Measurements from ENCODE around the gene CTDSPL.

CTDSPL gene

DNA sequence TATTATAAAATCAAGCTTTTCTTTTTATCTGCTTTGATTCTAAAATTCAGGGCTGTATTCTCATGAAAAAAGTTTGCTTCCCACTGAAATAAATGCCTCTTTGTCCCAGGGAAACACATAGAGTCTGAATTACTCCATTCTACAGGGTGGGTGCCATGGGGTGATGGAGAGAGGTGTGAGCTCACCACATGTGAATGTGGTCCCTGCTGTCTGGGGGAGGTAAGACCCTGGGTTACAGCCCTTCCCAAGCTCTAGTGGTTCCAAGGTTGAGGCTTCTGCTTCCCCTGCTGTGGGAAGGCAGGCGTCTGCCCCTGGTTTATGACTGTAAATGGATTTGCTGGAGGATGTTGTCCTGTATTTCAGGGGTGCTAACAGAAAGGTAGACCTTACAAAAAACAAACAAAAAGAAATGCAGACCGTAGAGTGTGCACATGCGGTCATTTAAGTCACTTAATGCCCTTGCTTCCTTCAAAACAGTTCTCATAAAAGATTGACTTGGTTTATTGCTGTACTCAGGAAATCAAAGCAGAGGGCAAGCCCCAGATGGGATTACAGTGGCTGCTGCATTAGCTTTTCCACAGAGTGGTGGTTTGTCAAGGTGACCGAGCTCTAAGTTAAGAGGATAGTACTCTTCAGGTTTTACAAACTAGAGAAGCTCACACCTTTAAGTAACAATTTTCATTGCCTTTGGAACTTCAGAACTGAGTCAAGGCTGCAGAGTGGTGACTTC, 49.2 kb downstream of the CTDSPL start:
- FAIRE-seq (no peak), DNase-seq (ENCODE audit: insufficient read length, low spot score) (no peak)

DNA sequence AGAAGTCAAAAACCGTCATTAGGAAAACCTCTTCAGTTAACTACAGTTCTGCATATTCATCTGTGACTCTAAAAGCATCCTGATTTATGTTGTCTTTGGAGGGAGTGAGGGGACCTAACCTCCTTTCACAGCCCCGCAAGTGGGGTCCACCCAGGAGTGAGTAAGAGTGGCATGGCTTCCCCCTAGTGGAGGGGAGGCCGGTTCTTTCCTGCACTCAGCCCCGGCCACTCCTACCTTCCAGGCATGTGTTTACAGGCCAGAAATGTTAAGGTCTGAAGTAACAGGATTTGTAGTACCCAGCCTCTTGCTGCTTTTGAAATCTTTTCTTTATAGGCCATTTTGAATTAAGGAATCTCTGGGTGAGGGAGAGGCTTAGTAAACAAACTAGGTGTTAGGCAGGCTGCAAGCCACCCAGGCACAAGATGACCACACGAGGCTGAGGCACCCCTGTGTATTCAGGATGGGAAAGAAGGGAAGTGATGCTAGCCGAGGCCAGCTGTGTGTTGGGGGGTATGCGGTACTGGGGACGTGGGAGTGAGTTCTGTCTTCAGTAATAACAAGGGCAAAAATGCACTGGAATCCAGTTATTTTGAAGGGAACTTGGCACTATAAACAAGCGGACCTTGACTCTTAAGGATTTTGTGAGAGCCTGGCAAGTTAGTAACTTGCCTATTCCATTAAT, 50.5 kb downstream of the CTDSPL start:
- FAIRE-seq, result no peak

DNA sequence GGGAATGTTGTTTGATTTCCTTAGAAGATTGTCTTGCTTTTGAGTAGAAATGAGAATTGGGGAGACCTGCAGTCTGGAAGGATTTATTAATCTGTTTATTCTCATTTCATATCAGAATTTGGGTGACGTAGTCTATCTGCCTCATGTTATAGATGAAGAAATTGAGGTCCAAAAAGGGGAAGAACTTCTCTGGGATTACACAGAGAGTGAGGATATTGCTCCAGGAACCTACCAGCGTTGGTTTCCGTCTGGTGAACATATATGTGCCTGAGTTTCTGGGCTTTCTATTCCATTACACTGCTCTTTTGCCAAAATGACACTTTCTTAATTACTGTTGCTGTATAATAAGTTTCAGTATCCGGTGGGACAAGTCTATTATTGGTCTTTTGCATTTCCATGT, 51.8 kb downstream of the CTDSPL start:
- FAIRE-seq (no peak), DNase-seq (ENCODE audit: insufficient read length, low spot score) (no peak)

More for the DNA sequence above, 50.5 kb downstream of the CTDSPL start:
- no peak for DNase-seq (ENCODE audit: insufficient read length, low spot score)

DNA sequence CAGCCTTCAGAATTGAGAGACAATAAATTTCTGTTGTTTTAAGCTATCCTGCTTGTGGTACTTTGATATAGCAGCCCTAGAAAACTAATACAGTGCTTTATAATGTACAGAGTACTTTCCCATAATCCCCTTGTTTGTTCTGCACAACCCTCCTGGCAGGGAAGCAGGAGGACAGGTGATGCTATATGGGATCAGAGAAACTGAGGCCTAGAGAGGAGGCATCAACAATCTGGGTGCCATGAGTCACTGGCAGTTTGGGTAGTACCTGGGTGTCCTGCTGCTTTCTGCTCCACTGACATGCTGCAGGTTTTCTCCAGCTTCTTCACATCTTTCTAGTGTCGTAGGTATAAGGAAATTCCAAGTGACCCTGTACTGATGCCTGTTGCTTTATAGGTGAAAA, 55.0 kb downstream of the CTDSPL start:
- FAIRE-seq (no peak), DNase-seq (ENCODE audit: insufficient read length, low spot score) (no peak)

DNA sequence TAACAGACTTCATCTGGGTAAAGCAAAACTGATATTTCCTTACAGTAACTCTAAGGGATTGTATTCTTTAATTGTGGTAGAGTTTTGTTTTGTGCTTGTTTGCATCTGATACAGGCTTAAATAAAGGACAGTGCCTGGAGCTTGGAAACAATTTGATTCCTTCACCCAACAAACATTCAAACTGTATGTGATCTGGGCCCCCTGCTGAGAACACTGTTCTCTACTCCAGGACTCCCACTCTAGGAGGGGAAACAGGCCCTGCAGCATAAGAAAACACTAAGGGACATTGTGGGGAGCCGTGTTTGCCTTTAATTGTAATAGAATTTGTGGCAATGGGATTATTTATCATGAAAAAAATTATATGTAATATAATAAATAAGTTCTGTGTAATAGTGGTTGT, 56.9 kb downstream of the CTDSPL start:
- no peak for DNase-seq (ENCODE audit: insufficient read length, low spot score)
- FAIRE-seq, result no peak

DNA sequence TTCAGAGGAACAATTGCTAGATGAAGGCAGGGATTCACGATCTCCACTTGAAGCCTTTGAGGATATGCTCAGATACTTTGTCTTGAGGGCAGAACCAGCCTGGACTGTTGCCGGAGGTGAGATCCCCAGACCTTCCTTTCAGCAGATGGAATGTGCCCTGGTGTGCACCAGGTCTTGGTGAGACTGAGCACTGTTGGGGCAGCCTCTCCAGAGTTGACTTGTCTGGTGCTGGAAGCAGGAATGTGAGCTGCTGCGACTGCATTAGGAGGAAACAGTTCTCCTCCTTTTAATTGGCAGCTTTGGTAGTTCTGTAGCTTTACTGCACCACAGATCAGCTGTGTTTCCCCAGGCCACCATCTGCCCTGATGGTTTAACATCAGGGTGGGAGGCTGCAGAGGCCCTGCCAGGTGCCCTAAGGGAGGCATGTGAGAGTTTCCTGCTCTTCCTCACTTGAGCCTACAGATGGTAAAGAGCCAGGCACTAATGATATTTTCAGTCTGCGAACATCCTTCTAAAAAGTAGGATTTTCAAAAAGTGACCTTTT, 58.5 kb downstream of the CTDSPL start:
- FAIRE-seq, result no peak

DNA sequence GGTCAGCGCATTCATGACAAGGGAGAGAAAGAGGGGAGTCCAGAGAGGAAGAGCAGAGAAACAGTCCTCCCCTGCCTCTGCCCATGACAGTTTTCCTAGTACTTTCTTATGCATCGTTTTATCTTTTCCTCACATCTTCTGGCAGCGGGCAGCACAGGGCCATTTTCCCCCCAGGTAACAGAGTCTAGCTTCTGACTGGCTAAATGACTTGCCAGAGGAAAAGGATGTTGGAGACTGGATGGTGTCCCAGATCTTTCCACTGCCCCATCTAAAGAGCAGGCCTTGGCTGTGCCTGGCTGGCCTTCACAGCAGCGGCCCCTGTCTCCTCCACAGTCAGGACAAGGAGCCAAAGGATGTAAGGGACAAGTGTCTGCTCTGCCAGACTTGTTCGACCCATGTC, 59.3 kb downstream of the CTDSPL start:
- FAIRE-seq, result no peak
- DNase-seq (ENCODE audit: insufficient read length, low spot score), result no peak

More for the DNA sequence above, 58.5 kb downstream of the CTDSPL start:
- DNase-seq (ENCODE audit: insufficient read length, low spot score), result no peak

DNA sequence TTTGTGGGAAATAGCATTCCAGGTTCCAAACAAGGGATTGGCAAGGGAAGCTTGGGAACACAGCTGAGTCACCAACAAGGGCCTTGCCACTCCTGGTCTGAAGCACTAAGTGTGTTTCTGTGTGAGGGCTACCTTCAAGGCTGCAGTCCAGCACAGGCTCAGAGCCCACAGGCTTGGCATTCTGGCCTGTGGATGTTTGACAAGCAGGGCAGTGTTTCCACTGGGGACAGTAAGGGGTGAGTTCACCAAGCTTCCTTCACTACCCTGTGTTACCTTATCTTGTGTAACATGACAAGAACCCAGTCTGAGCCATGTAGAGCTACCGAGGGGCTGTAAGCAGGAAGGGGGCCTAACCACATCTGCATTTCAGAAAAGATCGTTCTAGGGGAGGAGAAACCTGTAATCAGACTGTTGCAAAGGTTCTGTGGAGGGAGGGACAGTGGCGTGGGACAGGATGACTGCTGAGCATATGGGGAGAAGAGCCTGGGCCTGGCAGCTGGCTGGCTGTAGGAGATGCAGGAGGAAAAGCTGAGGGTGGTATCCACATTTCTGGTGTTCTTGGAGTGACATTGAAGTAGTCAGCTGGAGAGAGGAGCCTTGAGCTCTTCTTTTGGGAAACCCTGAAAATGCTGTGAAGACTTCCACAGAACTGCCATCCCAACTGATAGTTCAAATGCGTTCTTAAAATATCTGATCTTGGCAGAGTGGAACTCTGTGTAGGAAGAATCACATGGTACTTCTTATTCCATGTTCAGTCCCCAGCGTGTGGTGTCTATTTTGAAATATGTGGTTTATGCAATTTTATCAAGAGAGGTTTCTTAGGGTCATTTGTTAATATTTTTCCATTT, 61.3 kb downstream of the CTDSPL start:
- FAIRE-seq, result no peak
- DNase-seq (ENCODE audit: insufficient read length, low spot score), result no peak

DNA sequence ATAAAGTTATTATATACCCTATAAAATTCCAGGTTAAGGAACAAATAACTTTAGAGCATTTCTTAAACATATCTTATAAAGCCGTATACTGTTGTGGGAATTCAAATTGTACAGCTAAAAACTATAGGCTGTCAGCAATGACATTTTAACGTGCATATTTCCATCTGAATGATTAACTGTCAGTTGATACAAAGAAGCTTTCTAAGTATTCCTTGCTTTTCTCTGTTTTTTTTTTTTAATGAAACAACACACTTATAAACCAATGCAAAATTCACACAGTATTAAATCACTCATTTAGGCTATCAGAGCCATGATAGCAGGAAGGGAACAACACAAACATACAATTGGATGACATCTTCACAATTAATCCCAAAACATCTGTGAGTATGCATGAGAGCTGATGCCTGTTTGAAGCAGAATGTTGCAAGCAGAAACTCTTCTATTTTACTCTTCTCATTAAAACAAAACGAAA, 61.9 kb downstream of the CTDSPL start:
- FAIRE-seq (no peak), DNase-seq (ENCODE audit: insufficient read length, low spot score) (no peak)

DNA sequence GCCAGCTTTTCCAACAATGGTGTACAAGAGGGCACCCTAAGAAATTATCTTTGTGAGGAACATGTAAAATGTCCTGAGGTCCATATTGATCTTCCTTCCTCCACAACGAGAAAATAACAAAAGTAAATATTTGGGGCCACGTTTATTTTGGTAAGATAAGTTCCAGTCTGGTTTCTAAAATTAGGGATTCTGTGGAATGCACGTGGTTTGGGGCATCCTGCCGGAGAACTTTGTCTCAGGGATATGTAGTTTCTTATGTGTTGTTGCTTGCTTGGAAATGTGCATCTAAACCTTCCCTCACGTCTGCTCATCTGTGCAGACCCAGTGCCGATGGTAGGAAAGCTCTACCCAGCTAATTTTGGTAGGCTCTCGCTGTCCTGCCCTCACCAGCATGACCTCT, 62.8 kb downstream of the CTDSPL start:
- DNase-seq (ENCODE audit: insufficient read length, low spot score) (no peak), FAIRE-seq (no peak)

DNA sequence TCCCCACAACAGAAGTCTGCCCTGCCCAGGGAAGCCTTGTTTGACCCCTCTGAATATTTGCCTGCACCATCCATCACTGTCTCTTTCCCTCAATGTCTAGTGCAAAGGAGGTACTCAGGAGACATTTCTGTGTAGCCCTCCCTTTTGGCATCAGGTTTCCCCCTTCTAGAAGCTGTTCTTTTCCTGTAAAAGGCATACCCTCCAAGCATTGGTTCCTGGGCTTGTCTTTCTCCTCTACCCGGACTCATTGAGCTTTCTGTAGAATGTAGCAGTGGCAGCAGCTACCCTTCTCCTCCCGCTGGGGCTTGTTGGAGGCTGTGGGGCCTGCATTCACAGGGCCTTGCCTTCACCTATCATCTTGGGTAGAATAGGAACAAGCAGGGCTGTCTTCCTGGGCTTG, 63.5 kb downstream of the CTDSPL start:
- DNase-seq (ENCODE audit: insufficient read length, low spot score) (no peak), FAIRE-seq (no peak)

DNA sequence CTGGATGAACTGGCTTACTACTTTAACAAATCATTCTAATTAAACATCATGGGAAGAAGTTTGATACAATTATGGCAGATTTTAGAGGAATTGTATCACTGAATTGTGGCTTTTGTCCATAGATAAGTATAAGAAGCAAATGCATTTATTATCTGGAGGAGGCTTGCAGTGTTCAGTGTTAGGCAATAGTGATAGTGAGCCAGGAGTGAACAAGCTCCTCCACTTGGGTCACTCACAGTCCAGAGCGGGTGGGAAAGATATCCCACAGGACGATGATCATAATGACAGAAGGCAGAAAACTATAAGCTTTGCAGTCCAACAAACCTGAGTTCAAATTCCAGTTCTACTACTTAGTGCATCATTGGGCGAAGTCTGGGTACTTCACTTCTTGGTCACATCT, 64.9 kb downstream of the CTDSPL start:
- no peak for DNase-seq (ENCODE audit: insufficient read length, low spot score)
- no peak for FAIRE-seq

DNA sequence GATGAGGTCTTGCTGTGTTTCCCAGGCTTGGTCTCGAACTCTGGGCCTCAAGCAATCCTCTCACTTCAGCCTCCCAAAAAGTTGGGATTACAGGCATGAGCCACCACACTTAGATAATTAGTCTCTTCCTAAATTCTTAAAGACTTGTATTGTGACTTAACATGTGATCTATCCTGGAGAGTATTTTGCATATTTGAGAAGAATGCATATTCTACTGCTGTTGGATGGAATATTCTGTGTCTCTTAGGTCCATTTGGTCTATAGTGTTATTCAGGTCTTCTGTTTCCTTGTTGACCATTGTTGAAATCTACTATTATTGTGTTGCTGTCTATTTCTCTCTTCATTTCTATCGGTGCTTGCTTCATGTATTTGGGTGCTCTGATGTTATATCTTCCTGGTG, 68.8 kb downstream of the CTDSPL start:
- DNase-seq (ENCODE audit: insufficient read length, low spot score) (no peak), FAIRE-seq (no peak)

DNA sequence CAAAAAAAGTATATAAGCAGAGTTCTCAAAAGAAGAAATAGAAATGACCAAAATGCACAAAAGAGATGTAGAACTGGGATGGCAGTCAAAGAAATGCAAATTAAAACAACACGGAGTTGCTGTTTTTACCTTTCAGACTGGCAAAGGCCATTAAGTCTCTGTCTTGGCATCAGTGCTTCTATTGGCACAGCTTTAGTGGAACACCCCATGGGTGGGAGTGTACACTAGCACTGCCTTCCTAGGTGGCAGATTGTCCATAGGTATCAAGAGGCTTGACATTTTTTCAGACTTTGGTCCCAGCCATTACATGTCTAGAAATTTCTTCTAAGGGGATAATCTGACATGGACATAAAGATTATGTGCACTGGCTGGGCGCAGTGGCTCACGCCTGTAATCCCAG, 70.8 kb downstream of the CTDSPL start:
- DNase-seq (ENCODE audit: insufficient read length, low spot score) (no peak), FAIRE-seq (no peak)

DNA sequence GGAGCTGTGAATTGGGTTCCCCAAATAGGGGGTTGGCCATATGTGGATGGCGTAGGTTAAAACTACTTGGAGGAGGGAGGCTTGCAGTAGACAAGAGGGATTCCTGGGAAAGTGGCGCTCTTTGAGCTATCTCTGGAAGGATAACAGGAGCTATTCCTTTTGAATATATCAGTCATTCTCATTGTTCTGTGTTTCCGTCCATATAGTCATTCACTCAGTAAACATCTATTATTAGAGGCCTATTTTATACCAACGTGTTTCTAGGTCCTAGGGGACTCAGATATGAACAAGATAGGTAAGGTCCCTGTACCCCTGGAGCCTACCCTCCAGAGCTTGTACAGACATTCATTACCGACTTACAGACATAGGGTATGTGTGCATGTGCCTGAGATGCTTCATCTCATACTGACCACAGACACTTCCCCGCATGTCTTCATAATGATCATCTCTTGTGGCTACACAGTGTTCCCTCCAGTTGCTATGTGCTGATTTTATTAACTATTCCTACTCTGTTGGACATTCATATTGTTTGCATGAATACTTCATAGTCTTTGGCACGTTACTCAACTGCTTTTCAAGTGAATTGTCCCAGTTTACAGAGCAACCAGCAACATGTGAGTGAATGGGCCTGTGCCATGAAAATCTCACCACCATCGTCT, 73.1 kb downstream of the CTDSPL start:
- FAIRE-seq (no peak), DNase-seq (ENCODE audit: insufficient read length, low spot score) (no peak)

DNA sequence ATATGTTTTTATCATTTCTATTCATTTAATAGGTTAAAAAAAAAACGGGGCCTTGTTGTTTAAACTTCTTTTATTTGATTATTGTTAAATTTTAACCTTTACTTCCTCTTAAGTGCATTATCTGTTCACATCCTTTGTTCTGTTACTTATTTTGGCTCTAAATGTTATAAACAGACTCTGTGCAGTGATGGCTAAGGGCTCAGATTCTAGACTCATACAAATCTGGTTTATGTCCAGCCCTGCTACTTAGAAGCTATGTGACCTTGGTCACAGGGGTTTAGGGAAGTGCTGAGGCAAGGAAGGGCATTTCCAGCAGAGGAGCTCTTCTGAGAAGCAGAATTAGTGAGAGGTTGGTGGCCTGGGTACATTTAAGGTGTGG, 73.6 kb downstream of the CTDSPL start:
- FAIRE-seq (no peak), DNase-seq (ENCODE audit: insufficient read length, low spot score) (no peak)

DNA sequence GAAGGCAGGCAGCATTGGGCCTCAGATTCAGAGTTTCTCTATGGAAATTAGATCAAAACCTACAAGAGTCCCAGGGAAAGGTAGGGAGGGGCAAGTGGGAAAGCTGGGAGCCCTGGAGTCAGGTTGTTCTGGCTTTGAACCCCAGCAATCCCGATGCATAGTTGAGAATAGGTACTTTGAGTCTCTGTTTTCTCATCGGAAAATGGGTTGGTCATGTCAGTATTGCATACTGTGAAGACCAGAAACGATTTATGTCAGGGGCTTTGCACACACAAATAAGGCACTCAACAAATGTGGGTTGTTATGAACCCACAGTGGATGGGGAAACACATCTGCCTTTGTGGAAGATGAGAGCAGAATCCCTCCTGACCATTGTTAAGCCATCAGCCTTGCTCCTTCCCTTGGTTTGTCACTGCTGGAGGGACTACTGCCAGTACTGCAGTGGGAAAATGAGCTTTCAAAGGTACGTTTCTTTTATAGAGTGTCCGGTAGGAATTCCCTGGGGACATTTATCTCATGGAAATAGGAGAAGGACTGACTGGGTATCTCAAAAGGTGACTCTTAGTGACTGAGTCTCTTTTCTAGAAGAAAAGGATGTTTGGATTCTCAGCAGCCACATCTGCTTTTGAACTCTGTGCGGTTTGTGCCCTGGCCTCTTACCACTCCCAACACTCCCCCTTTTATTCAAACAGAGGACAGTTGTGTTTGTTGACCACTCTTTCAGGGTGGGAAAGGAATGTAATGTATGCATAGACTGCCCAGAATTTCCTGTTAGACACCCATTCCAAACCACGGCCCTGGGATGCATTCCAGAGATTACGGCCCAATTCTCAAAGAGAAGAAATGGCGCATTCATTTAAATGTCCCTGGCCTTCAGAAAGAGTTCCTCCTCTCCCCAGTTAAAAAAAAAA, 74.3 kb downstream of the CTDSPL start:
- FAIRE-seq, result no peak
- no peak for DNase-seq (ENCODE audit: insufficient read length, low spot score)

DNA sequence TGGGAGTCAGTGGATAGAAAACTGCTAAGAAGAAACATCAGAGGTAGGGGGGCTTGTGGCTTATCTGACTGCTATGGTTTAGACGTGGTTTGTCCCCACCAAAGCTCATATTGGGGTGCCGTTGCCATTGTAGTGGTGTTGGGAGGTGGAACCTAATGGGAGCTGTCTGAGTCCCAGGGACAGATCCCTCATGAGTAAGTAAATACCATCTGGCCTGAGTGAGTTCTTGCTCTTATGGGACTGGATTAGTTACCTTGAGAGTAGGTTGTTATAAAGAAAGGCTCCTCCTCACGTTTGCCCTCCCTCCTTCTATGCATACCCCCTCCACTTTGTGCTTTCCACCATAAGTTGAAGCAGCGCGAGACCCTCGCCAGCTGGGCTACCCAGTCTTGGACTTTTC, 75.5 kb downstream of the CTDSPL start:
- DNase-seq (ENCODE audit: insufficient read length, low spot score), result no peak
- no peak for FAIRE-seq

DNA sequence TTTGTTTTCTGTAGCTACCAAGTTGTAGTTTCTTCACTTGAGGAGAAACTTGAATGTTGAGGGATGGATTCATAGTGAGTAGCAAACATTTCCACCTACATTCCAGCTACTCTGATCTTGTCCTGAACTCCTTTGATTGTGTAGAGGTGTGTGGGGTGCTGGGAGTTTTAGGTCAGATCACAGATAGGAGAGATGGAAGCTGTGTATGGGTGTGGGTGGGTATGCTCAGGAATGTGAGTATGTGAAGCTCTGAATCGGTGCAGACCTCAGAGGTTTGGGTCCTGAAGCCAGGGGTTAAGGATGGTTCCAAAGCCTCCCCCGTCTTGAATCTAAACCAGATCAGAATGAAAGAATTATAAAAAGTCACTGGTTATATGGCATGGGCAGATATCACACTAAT, 76.3 kb downstream of the CTDSPL start:
- FAIRE-seq (no peak), DNase-seq (ENCODE audit: insufficient read length, low spot score) (no peak)

Data from GM19239 (cell line).